NCI-H2171 treated with DMSO at 0.1 percent for 48 hours (cell line): Measurements from ENCODE around the gene CLN5.
A peak's percentile ranks its signal among the peaks of the same experiment; 100 is the strongest.
"Not testable (repeated sequence)": the region's sequence is repeated elsewhere in the genome, so short reads cannot be mapped to it uniquely, and the experiment has no call there.

ENCODE experiments used
- DNase-seq: peaks from one replicate; lab custom pipeline; 2025; lab: John Stamatoyannopoulos, UW

CLN5 gene

GRCh38 chr13:76991796-76992547 is at the start of gene CLN5:
TSS of gene CLN5 (plus strand) at chr13:76992081. CDS start at chr13:76992099, 18 bp downstream.
- peak; percentile 94 for DNase-seq

- DNase-seq, result no peak
Measured at GRCh38 chr13:76942363-76942762, 49.5 kb upstream of the CLN5 start.

- DNase-seq, result no peak
Measured at GRCh38 chr13:76943646-76944045, 48.2 kb upstream of the CLN5 start.

- no peak for DNase-seq
Measured at GRCh38 chr13:76944456-76944855, 47.4 kb upstream of the CLN5 start.

- no peak for DNase-seq
Measured at GRCh38 chr13:76948149-76948548, 43.7 kb upstream of the CLN5 start, which contains the start of gene ACOD1. TSS of gene ACOD1 (plus strand) at chr13:76948511. CDS start at chr13:76948559, 48 bp downstream.

GRCh38 chr13:76950101-76950500 is 41.8 kb upstream of the CLN5 start:
- DNase-seq, result no peak

DNA sequence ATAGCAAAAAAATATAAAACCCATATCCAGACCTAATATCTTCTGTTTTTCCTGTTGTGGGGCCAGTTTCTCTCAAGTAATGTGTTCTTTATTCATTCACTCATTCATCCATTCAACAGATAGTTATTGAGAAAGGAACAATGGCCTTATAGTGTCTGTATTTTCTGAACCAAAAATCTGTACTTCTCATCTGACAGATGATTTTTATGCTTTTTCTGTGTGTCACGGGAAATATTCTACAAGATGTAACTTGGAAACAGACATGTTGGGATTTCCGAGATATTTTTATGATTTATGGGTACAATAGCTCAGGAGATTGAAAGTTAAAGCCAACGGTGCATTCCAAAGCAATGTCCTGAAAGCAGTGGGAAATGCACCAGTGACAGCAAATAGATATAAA is 37.9 kb upstream of the CLN5 start:
- DNase-seq, result no peak

- no peak for DNase-seq
Measured at GRCh38 chr13:76954538-76954937, 37.3 kb upstream of the CLN5 start.

GRCh38 chr13:76955193-76955592 is 36.7 kb upstream of the CLN5 start:
- DNase-seq, result no peak

DNA sequence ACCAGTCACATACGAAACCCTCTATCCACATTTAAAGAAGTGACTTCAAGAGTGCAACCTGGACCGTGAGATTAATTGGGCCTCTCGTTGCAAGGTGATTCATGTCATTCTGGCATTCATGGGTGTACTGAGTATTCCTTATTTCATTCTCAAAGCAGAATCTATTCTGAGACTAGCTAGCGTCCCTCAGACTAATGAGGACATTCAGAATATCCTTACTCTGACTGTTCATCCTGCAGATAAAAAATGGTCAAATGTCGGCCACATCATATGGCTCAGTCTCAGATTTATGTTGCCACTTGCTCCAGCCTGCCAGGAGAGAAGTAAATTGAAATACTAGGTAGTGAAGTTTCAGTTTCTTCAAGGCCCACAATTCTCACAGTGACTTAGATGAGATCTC is 36.2 kb upstream of the CLN5 start:
- no peak for DNase-seq

DNA sequence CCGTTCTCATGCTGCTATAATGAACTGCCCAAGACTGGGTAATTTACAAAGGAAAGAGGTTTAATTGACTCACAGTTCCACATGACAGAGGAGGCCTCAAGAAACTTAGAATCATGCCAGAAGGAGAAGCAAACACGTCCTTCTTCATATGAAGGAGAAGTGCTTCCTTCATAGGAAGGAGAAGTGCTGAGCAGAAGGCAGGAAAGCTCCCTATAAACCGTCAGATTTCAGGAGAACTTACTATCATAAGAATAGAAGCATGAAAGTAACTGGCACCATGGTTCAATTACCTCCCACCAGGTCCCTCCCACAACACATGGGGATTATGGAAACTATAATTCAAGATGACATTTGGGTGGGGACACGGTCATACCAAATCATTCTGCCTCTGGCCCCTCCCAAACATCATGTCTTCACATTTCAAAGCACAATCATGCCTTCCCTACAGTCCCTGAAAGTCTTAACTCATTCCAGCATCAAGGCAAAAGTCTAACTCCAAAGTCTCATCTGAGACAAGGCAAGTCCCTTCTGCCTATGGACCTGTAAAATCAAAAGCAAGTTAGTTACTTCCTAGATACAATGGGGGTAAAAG is 32.9 kb upstream of the CLN5 start:
- DNase-seq, result no peak

DNA sequence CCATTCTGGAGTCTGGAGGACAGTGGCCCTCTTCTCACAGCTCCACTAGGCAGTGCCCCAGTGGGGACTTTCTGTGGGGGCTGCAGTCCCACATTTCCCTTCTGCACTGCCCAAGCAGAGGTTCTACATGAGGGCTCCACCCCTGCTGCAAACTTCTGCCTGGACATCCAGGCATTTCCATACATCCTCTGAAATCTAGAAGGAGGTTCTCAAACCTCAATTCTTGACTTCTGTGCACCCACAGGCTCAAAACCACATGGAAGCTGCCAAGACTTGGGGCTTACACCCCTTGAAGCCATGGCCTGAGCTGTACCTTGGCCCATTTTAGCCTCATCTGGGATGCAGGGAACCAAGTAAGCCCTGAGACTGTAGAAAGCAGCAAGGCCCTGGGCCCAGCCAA is 32.1 kb upstream of the CLN5 start:
- not testable (repeated sequence) for DNase-seq

GRCh38 chr13:76965759-76966421 is 26.0 kb upstream of the CLN5 start:
- peak; percentile 29 for DNase-seq

- DNase-seq, result no peak
Measured at GRCh38 chr13:76967031-76967430, 24.9 kb upstream of the CLN5 start.

- peak; percentile 94 for DNase-seq
Measured at GRCh38 chr13:76968041-76968440, 23.8 kb upstream of the CLN5 start.

DNA sequence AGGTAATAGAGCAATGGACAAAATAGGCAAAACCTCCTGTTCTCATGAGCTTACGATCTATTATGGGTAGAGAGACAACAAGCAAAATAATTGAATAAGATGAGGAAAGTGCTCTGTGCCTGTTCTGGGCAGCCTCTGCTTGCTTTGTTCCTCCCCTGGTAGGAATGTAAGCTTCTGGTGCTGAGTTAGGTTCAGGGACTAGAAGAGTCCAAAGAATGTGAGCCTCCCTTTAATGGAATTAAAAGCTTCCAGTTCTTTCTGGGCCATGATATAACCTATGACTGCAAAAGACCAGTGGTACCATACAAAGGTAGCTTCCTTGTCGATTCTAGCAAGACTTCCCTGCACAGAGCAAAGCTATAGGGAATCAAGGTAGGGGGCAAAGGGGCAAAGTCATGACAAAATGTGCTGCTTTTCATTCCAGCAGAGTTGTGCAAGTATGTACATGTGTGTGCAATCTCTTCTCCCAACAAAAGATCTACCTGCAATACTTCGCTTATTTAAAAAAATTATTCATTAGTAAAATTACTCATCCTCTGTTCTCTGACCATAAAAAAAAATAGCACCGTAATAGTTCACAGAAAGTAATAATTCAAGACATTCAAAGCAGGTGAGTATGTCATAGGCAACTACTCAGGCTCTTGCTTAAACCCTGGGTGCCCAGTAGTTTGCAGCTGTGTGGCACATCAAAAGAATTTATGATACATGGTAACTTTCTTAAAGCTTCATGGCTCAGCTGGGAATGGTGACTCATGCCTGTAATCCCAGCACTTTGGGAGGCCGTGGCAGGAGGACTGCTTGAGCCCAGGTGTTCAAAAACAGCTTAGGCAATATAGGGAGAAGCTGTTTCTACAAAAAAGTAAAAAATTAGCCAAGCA is 22.2 kb upstream of the CLN5 start:
- DNase-seq, result no peak

DNA sequence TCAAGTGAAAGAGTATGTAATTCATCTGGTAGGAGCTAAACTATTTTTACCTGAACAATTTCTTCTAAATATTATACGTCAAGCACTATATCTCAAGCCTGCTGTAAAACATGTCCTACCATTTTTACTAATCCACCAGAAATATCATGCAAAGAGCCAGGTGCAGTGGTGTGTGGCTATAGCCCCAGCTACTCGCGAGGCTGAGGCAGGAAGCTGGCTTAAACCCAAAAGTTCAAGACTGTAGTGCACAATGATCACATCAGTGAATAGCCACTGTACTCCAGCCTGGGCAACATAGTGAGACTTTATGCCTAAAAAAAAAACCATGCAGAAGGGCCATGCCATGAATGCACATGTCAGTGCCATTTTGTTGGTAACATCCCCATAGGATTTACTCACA is 20.7 kb upstream of the CLN5 start:
- DNase-seq, result no peak

DNA sequence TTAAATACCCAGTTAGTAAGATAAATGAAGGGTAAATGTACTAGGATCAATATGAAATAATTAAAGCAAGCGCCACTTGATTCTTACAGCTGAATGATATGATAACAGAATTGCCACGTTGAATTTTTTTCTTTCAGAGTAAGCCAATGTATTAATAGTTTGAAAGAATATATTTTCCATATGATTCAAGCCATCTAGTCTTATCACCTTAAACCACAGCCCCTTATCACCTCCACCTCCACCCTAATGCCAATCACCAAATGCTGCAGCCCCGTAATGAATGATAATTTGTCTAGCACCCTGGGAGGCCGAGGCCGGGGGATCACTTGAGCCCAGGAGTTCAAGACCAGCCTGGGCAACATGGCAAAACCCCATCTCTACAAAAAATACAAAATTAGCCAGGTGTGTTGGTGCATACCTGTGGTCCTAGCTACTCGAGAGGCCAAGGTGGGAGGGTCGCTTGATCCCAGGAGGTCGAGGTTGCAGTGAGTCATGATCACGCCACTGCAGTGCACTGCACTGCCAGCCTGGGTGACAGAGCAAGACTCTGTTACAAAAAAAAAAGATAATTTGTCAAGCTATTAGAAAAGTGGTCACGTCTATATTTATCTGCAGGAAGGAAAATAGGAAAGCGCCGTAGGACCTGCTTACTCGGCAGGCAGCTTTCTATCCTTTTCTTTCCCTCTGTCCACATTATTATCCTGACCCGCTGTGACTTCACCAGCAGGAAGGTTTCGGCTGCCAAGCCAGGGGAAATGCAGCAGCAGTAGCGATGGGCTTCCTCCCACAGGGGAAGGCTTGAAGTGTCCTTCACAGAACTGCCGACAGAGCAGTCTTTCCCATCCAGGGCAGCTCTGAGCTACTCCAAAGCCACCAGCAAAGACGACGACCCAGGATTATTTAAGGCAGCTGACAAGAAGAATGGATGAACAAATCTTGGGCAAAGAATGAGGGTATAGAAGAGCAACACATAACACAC is 19.7 kb upstream of the CLN5 start:
- DNase-seq, result no peak

- DNase-seq, result no peak
Measured at GRCh38 chr13:76973920-76974617, 17.8 kb upstream of the CLN5 start.

DNA sequence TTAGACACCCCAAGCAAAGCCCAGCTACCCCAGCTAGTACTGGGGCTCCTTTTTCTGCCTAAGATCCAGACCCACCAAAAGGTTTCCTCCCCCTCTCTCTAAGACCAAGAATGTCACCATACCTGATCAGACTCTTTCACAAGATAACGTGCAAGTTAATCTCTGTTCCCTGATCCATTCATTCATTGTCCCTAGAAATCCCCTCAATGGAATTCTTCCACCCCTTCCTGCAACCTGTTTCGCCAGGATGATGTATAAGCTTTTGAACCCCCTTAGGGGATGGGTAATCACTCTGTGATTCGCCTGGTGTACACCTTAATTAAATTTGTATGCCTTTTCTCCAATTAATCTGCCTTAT is 17.3 kb upstream of the CLN5 start:
- no peak for DNase-seq
